HUES64 (cell line): ENCODE measurements around the gene GCFC2.

Source experiments
- H3K27ac ChIP-seq: 2 replicates; pipeline ENCODE4 v1.7.0; 2013; ENCODE audit warnings: low read depth, low read length, inconsistent platforms
- H3K27me3 ChIP-seq: 2 replicates; pipeline ENCODE4 v1.6.1; 2013; ENCODE audit warnings: mild to moderate bottlenecking, low read length; ENCODE audit not compliant: insufficient read depth
- H3K36me3 ChIP-seq: 2 replicates; pipeline ENCODE4 v1.6.1; 2013; ENCODE audit warnings: mild to moderate bottlenecking, low read length; ENCODE audit not compliant: insufficient read depth
- H3K4me1 ChIP-seq: 2 replicates; pipeline ENCODE4 v1.6.1; 2013; ENCODE audit warnings: mild to moderate bottlenecking, low read length, moderate library complexity; ENCODE audit not compliant: insufficient read depth
- H3K4me3 ChIP-seq: 2 replicates; pipeline ENCODE4 v1.5.1; 2013; ENCODE audit warnings: mild to moderate bottlenecking, low read length, moderate library complexity
- H3K9ac ChIP-seq: 2 replicates; pipeline ENCODE4 v1.6.1; 2013; ENCODE audit warnings: mild to moderate bottlenecking, low read depth, low read length
- H3K9me3 ChIP-seq: 2 replicates; pipeline ENCODE4 v1.6.1; 2013; ENCODE audit warnings: low read depth, low read length; ENCODE audit not compliant: insufficient read depth
- WGBS: fragments of 150-250, 120-280 bp; methylation state at CpG from one replicate; pipeline ENCODE4 v1.1.7; 2013; ENCODE audit warnings: missing lambda C conversion rate; 5-methylcytosine and 5-hydroxymethylcytosine counted together

The GCFC2 gene

DNA sequence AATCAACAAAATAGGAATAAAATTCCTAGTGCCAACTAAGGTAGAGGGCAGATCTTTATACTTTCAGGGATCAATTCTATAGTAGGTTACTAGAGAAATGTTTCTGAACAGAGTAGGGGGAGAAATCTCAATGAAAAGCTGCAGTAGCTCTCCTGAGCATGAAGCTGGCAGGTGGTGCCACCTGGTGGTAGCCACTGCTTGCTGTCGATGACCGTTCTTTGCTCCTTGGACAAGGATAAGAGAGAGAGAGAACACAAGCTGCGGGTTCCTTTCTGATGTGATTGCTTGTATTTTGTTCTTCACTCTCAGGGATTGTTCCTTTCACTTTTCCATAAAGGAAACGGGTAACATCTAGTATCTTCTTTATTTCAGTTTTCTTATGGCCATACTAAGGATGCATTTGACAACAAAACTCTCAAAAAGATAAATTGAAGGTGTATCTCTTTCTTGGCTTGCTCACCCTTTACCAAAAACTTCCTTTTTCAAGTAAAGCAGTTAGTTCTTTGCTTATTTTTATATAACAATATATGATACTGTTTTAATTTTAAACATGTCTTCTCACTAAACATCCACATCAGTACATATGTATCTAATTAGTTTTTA is 82.7 kb downstream of the GCFC2 start:
- H3K9ac ChIP-seq = no peak overlapping the region
- no peak overlapping the region for H3K4me3 ChIP-seq
- peaks cover 4% of the 10 kb centered on the region; the same call in 1 of the 2 replicates for H3K4me1 ChIP-seq
- H3K27ac ChIP-seq = no peak overlapping the region
- no peaks in the 10 kb centered on the region for H3K27me3 ChIP-seq
- no peaks in the 10 kb centered on the region for H3K9me3 ChIP-seq
- 14% methylated on average over 3 of the region's 4 CpGs for WGBS
- H3K36me3 ChIP-seq = no peaks in the 10 kb centered on the region

DNA sequence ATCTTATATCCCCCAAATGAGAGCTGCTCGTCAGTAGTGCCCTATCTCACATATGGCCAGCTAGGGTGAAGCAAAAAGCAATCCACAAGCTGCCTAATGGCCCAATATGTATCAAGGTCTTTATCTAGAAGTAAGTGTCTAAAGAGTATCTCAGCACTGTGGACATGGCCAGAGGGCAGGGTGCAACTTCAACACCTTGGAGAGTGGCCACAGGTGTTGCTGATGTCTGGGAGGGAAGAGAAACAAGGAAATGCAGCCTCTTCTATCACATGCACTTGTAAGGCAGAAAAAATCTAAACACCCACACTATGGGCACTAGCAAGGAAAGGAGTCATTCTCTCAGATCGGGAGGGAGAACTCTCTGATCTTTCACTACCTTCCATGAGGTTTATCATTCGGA is 87.8 kb downstream of the GCFC2 start:
- Histone ChIP-seq H3K27me3 (no peaks in the 10 kb centered on the region), H3K4me3 (no peak overlapping the region), H3K4me1 (no peaks in the 10 kb centered on the region), H3K36me3 (no peaks in the 10 kb centered on the region), H3K9me3 (no peaks in the 10 kb centered on the region), H3K9ac (no peak overlapping the region), H3K27ac (no peak overlapping the region)
- WGBS = 95% methylated on average over 3 of the region's 3 CpGs

DNA sequence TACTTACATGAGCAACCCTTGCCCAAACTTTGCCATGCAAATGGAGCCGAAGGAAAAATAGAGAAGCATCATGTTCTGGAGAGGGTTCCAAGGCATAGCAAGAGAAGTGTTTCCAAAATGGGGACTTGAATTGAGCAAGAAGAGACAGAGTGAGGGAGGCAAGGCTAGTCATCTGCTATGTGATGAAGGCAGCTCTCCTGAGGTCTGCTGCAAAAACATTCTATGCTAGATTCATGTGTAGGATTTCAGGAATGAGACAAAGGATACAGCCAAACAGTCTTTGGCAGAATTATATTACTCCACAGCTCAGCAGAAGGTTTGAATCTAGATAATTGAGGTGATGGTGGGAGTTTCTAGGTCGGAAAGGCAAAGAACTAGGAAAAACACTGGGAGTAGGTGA is 88.2 kb downstream of the GCFC2 start:
- H3K4me1 ChIP-seq = no peaks in the 10 kb centered on the region
- no peak overlapping the region for H3K27ac ChIP-seq
- 90% methylated on average over 2 of the region's 2 CpGs for WGBS
- H3K4me3 ChIP-seq = no peak overlapping the region
- no peaks in the 10 kb centered on the region for H3K9me3 ChIP-seq
- no peaks in the 10 kb centered on the region for H3K27me3 ChIP-seq
- H3K36me3 ChIP-seq = no peaks in the 10 kb centered on the region
- no peak overlapping the region for H3K9ac ChIP-seq

DNA sequence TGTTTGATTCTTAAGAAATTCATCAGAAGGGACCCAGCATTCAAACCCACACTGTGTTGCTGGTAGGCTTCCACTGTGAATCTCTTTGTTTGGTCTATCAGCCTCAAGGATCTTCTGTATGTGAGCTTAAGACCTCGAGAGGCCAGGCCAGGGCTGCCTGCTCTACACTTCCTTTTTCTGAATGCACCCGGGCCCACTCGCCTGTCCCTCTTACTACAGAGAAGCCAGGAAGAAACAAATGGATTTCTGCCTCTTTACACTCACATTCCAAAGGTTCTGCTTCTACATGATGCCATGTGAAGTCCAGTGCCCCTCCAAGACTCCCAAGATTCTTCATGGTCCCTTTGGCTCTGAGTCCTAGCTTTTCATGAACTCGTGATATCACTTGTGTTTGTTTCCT is 89.5 kb downstream of the GCFC2 start:
- H3K9ac ChIP-seq = no peak overlapping the region
- no peaks in the 10 kb centered on the region for H3K9me3 ChIP-seq
- 88% methylated on average over 3 of the region's 4 CpGs for WGBS
- H3K4me1 ChIP-seq = no peaks in the 10 kb centered on the region
- H3K27ac ChIP-seq = no peak overlapping the region
- H3K36me3 ChIP-seq = no peaks in the 10 kb centered on the region
- H3K27me3 ChIP-seq = no peaks in the 10 kb centered on the region
- H3K4me3 ChIP-seq = no peak overlapping the region

DNA sequence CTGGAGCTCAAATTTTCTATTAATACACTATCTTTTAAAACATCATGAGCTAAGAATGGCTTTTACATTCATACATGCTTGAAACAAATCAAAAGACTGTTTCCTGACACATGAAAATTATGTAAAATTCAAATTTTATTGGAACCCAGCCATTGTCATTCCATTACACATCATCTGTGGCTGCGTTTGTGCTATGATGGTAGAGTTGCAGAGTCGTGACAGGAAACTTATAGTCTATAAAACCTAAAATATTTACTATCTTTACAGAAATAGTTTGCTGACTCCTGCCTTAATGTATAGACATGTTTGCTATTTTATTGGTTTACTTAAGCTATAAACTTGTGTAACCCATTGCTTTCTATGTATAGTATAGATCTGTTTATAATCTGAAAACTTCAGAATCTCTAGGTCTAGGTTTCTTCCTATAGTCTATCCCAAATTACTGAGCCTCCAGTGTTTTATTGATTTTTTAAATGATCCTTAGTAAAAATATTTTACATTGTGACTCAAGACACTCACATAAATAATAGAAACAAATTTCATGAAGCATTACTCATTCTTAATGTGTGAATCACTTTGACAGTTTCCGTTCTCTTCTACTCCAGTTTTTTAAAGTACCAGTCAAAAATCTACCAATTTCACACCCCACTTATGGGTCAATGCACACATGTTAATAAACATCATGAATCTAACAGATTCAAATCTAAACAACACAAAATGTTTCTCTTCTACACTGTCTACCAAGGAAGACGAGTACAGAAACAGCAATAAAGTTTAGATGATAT is 90.6 kb downstream of the GCFC2 start:
- no peak overlapping the region for H3K9ac ChIP-seq
- H3K4me3 ChIP-seq = no peak overlapping the region
- H3K9me3 ChIP-seq = no peaks in the 10 kb centered on the region
- no peaks in the 10 kb centered on the region for H3K4me1 ChIP-seq
- no peaks in the 10 kb centered on the region for H3K36me3 ChIP-seq
- H3K27me3 ChIP-seq = no peaks in the 10 kb centered on the region
- H3K27ac ChIP-seq = no peak overlapping the region
- 96% methylated on average over 2 of the region's 4 CpGs for WGBS

DNA sequence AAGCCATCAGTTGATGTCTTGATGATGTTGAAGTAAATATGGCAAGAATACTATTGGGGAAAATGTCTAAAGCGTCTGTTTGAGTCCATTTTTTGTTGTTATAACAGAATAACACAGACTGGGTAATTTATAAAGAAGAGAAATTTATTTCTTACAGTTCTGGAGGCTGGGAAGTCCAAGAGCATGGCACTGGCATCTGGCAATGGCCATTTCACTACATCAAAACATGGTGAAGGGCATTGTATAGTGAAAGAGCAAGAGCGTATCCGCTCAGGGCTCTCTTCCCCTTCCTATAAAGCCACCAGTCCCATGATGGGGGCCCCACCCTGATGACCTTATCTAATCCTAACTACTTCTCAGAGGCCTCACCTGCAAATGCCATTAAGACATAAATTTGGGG is 93.8 kb downstream of the GCFC2 start:
- Histone ChIP-seq H3K36me3 (no peaks in the 10 kb centered on the region), H3K4me1 (no peaks in the 10 kb centered on the region), H3K27me3 (no peaks in the 10 kb centered on the region), H3K4me3 (no peak overlapping the region), H3K9me3 (no peaks in the 10 kb centered on the region), H3K9ac (no peak overlapping the region), H3K27ac (no peak overlapping the region)
- WGBS = 95% methylated on average over 3 of the region's 3 CpGs

DNA sequence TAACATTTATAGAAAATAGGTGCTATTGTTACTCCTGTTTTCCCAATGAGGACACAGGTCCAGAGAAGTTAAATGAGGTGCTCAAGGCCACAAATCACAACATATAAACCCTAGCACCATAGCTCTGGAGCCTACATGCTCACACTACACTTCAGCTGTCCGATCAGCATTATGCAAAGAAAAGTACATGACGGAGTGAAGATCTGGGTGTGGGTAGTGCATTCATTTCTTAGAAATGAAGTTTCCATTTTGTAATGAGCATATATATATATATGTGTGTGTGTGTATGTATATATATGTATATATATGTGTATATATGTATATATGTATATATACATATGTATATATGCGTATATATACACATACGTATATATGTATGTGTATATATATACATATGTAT is 94.3 kb downstream of the GCFC2 start:
- Histone ChIP-seq H3K9ac (no peak overlapping the region), H3K36me3 (no peaks in the 10 kb centered on the region), H3K4me3 (no peak overlapping the region), H3K27ac (no peak overlapping the region), H3K4me1 (no peaks in the 10 kb centered on the region), H3K9me3 (no peaks in the 10 kb centered on the region), H3K27me3 (no peaks in the 10 kb centered on the region)
- no CpG with 5 or more reads among the region's 4 CpGs for WGBS

DNA sequence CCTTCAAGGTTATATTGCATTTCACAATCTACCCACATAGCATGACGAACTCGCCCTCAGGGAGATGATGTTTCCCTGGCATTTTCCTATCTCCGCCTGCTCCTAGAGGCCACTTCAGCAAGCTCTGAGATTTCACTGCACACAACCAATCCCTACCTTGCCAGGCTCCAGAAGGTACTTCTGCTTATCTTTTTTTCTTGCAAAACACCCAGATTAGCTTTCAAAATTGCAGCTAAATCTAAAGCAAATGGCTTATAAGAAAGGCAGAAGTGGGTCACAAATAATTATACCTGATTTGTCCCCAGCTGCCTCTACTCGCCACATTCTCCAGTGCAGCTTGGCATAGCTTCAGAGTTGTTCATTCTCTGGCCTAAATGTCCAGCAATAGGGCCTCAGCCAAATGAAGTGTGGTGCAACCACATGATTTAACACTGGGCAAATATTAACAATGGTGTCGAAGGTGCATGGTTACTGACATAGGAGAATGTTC is 96.5 kb downstream of the GCFC2 start:
- H3K36me3 ChIP-seq = no peaks in the 10 kb centered on the region
- H3K4me1 ChIP-seq = no peaks in the 10 kb centered on the region
- 92% methylated on average over 5 of the region's 5 CpGs for WGBS
- no peak overlapping the region for H3K27ac ChIP-seq
- H3K27me3 ChIP-seq = no peaks in the 10 kb centered on the region
- no peaks in the 10 kb centered on the region for H3K9me3 ChIP-seq
- no peak overlapping the region for H3K4me3 ChIP-seq
- no peak overlapping the region for H3K9ac ChIP-seq

DNA sequence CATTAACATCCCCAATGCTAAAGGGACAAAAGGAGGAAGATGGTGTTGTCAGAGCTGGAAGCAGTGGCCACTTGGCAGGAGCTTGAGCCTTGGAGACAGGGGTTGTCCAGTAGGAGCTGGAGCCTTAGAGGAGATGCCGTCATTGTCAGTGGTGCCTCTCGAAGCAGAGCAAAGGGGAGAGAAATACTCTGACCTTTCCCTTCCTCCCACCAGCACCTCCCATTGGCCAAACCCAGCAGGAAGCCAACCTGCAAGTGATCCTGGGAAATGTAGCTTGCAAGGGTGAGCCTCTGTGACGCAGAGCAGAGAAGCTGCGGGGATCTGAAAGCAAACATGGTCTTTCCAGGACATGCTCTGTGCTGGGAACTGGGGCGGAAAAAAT is 97.9 kb downstream of the GCFC2 start:
- Histone ChIP-seq H3K9me3 (no peaks in the 10 kb centered on the region), H3K27me3 (no peaks in the 10 kb centered on the region), H3K36me3 (no peaks in the 10 kb centered on the region), H3K4me3 (no peak overlapping the region), H3K4me1 (0 out of 2 replicates have a peak, but pooled peaks cover 7% of the 10 kb centered on the region), H3K9ac (no peak overlapping the region), H3K27ac (no peak overlapping the region)
- WGBS = 86% methylated on average over 3 of the region's 5 CpGs
